PC-9 (cell line): ENCODE results near the gene TBCD. TPM values are rescaled to one million over a fixed set of nuclear protein-coding genes. Genes with fewer than 3 reads are reported as not detected.

ENCODE experiments used
- Bru-seq: library from RNA; stranded (reverse); fragments of 400-500 nt; gene quantifications from one replicate; lab custom pipeline; 2021; lab: Mats Ljungman, UMichigan
- BruChase-seq, 2 experiments: library from RNA; stranded (reverse); fragments of 400-500 nt; gene quantifications; one replicate each; lab custom pipeline; 2021; lab: Mats Ljungman, UMichigan
- BruUV-seq: library from RNA; stranded (reverse); fragments of 400-500 nt; replicated peaks from 2 replicates; lab custom pipeline; 2021; lab: Mats Ljungman, UMichigan
- CTCF ChIA-PET: fragments of 300-600 bp; sonication (Branson Sonifier 250); formaldehyde crosslinking; loops from one replicate; lab custom pipeline; 2022; ENCODE audit warnings: antibody characterized with exemption; lab: Charles Lee
- POLR2A ChIA-PET: fragments of 300-600 bp; sonication (Branson Sonifier 250); formaldehyde crosslinking; loops from one replicate; lab custom pipeline; 2022; ENCODE audit warnings: antibody characterized with exemption; ENCODE audit not compliant: unreplicated experiment; lab: Charles Lee
- DNase-seq, 2 experiments: peaks; one replicate each; pipeline versions ENCODE4 v3.0.0 to v3.0.0-alpha.2; 2015 to 2022; ENCODE audit warnings: mixed read lengths in 1 of 2
- H2AFZ ChIP-seq: fragments of 200-600 bp; sonication (generic); 2 replicates; pipeline ENCODE4 v1.8.1; 2017; ENCODE audit warnings: antibody characterized with exemption
- H3F3A ChIP-seq: fragments of 200-600 bp; sonication (generic); 2 replicates; pipeline ENCODE4 v1.8.1; 2017; ENCODE audit warnings: antibody characterized with exemption, mild to moderate bottlenecking, low read depth; ENCODE audit not compliant: insufficient read depth
- H3K27ac ChIP-seq: fragments of 200-600 bp; sonication (generic); 2 replicates; pipeline ENCODE4 v1.6.1; 2016; ENCODE audit warnings: mixed run types
- H3K27me3 ChIP-seq: fragments of 200-600 bp; sonication (generic); 2 replicates; pipeline ENCODE4 v1.6.1; 2016; ENCODE audit warnings: low read depth, mixed run types; ENCODE audit not compliant: insufficient read depth
- H3K36me3 ChIP-seq: fragments of 200-600 bp; sonication (generic); 2 replicates; pipeline ENCODE4 v1.6.1; 2016; ENCODE audit warnings: low read depth, mixed run types
- H3K4me1 ChIP-seq: fragments of 200-600 bp; sonication (generic); replicated peaks from 2 replicates; pipeline ENCODE4 v1.6.1; 2016; ENCODE audit warnings: mixed run types; ENCODE audit not compliant: insufficient read depth
- H3K4me2 ChIP-seq: fragments of 200-600 bp; sonication (generic); 2 replicates; pipeline ENCODE4 v1.6.1; 2017; ENCODE audit warnings: mixed run types
- H3K4me3 ChIP-seq: fragments of 200-600 bp; sonication (generic); 2 replicates; pipeline ENCODE4 v1.6.1; 2016; ENCODE audit warnings: mixed run types
- H3K79me2 ChIP-seq: fragments of 200-600 bp; sonication (generic); 2 replicates; pipeline ENCODE4 v1.6.1; 2017; ENCODE audit warnings: low read depth, mixed run types
- H3K9me2 ChIP-seq: fragments of 200-600 bp; sonication (generic); 2 replicates; pipeline ENCODE4 v1.8.1; 2017; ENCODE audit warnings: mild to moderate bottlenecking; ENCODE audit not compliant: insufficient read depth
- H3K9me3 ChIP-seq: fragments of 200-600 bp; sonication (generic); 2 replicates; pipeline ENCODE4 v1.8.1; 2016; ENCODE audit warnings: low read depth; ENCODE audit not compliant: insufficient read depth
- H4K20me1 ChIP-seq: fragments of 200-600 bp; sonication (generic); 2 replicates; pipeline ENCODE4 v1.8.1; 2017; ENCODE audit not compliant: insufficient read depth
- EZH2 ChIP-seq: fragments of 200-600 bp; sonication (generic); IDR thresholded peaks from 2 replicates; pipeline ENCODE4 v1.8.0; 2017; ENCODE audit warnings: antibody characterized with exemption, low read depth
- intact Hi-C: fragments of 100-400 bp; cut with micrococcal nuclease; formaldehyde crosslinking; loops from one replicate; pipeline ENCODE4 v1.10.0; 2022; ENCODE audit not compliant: unreplicated experiment
- long read RNA-seq: library from polyadenylated mRNA; stranded (forward); transcript quantifications from one replicate; pipeline ENCODE4 v2.0.0, GENCODE V29; 2022
- total RNA-seq: library from RNA; stranded (reverse); gene quantifications from 2 replicates; pipeline ENCODE4 v1.2.3, GENCODE V29; 2021
- TF ChIP-seq, protein P1 (sequence below): fragments of 200-600 bp; sonication (generic); conservative IDR thresholded peaks from 2 replicates; pipeline ENCODE4 v1.6.1; 2017; ENCODE audit warnings: mixed run types, antibody characterized with exemption, mild to moderate bottlenecking, moderate library complexity

TBCD gene
- total RNA-seq (111 and 115 TPM in 2 replicates), Bru-seq, nascent RNA (percentile 61 among the genes with signal in this experiment), BruChase-seq, experiment 1, labeled RNA remaining after a 2-hour chase (percentile 63 among the genes with signal in this experiment), BruChase-seq, experiment 2, labeled RNA remaining after a 6-hour chase (percentile 64 among the genes with signal in this experiment)
- long read RNA-seq, full-length matches to known transcripts: 7 of 21 reads
- long read RNA-seq, partial matches to known transcripts: 6 of 21 reads
- long read RNA-seq, other reads (novel, unspliced or antisense): 8 of 21 reads

- intact Hi-C loops: loop anchor here (1.0 kb wide), 1 partner anchor 103 kb away; the partner anchor contains the start of gene WDR45B
- Histone ChIP-seq H2AFZ (peak within 1 kb of the TSS; percentile 78), H3K4me3 (peak within 1 kb of the TSS; percentile 75), H3F3A (no peaks in the 10 kb centered on the region), H3K27me3 (no peaks in the 10 kb centered on the region), H4K20me1 (no peaks in the 10 kb centered on the region; the same call in 1 of the 2 replicates), H3K79me2 (0 out of 2 replicates have a peak, but pooled peaks cover 11% of the 10 kb centered on the region), H3K36me3 (no peaks in the 10 kb centered on the region), H3K9me2 (no peaks in the 10 kb centered on the region), H3K27ac (no peak within 1 kb of the TSS), H3K9me3 (no peaks in the 10 kb centered on the region), H3K4me2 (peak within 1 kb of the TSS; percentile 84), H3K4me1 (no peaks in the 10 kb centered on the region)
- TF ChIP-seq EZH2: no peak
- TF ChIP-seq, protein P1, sequence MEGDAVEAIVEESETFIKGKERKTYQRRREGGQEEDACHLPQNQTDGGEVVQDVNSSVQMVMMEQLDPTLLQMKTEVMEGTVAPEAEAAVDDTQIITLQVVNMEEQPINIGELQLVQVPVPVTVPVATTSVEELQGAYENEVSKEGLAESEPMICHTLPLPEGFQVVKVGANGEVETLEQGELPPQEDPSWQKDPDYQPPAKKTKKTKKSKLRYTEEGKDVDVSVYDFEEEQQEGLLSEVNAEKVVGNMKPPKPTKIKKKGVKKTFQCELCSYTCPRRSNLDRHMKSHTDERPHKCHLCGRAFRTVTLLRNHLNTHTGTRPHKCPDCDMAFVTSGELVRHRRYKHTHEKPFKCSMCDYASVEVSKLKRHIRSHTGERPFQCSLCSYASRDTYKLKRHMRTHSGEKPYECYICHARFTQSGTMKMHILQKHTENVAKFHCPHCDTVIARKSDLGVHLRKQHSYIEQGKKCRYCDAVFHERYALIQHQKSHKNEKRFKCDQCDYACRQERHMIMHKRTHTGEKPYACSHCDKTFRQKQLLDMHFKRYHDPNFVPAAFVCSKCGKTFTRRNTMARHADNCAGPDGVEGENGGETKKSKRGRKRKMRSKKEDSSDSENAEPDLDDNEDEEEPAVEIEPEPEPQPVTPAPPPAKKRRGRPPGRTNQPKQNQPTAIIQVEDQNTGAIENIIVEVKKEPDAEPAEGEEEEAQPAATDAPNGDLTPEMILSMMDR: no peak
- DNase-seq: peak; percentile 60 to 81
- no TSS peak for BruUV-seq
- ChIA-PET POLR2A (no interaction called here), CTCF (no interaction called here)
These were observed at the start of gene TBCD for GRCh38 chr17:82751571-82752370. Gene TBCD (plus strand): TSS chr17:82752065. CDS start chr17:82752194, 129 bp downstream.

DNA sequence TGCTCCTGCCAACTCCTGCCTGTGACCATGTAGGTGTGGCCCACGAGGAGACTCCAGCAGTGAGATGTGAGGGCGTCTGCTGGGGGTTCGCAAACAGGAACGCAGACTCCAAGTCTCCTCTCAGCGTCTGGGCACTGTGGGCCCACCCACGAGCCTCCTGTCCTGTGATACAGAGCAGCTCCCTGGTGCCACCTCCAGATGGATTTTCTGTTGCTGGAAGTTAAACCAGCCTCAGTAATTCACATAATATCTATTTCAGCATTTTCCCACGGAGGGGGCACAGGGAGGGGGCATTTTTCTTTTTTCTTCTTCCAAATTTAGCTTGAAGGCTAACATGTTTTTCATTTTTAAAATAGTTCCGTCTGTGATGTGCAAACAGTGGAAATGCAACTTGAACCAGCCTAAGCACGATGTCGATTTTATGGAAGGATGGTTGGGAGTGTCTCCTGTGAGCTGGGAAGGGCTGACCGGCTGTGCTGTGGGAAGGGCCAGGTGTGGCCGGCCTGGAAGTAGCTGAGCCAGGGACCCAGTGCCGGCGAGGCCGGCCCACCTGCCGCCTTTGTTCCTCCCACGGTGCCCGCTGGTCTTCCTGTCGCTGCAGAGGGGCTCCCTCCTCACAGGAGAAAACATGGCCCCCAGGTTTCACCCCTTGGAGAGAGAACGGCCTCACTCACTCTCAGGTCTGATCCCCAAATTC, 49.5 kb upstream of the TBCD start:
- intact Hi-C loops: no loop called here
- no peak overlapping the region for H3K27ac ChIP-seq
- no peak for TF ChIP-seq EZH2
- TF ChIP-seq, protein P1: no peak
- no peaks in the 10 kb centered on the region for H3K9me3 ChIP-seq
- no peaks in the 10 kb centered on the region for H3K27me3 ChIP-seq
- H3K4me3 ChIP-seq: no peak overlapping the region
- ChIA-PET CTCF (no interaction called here), POLR2A (interaction anchor here (0.7 kb wide), 1 partner anchor 110 kb away, joined by 4 read pairs; no protein-coding TSS in a partner anchor)
- no peak for DNase-seq
- H3F3A ChIP-seq: no peaks in the 10 kb centered on the region
- no peaks in the 10 kb centered on the region for H3K9me2 ChIP-seq
- no peak overlapping the region for H2AFZ ChIP-seq
- no peaks in the 10 kb centered on the region for H3K36me3 ChIP-seq
- H4K20me1 ChIP-seq: no peaks in the 10 kb centered on the region
- no peaks in the 10 kb centered on the region for H3K4me1 ChIP-seq
- no TSS peak for BruUV-seq
- no peaks in the 10 kb centered on the region for H3K79me2 ChIP-seq
- no peak overlapping the region for H3K4me2 ChIP-seq

DNA sequence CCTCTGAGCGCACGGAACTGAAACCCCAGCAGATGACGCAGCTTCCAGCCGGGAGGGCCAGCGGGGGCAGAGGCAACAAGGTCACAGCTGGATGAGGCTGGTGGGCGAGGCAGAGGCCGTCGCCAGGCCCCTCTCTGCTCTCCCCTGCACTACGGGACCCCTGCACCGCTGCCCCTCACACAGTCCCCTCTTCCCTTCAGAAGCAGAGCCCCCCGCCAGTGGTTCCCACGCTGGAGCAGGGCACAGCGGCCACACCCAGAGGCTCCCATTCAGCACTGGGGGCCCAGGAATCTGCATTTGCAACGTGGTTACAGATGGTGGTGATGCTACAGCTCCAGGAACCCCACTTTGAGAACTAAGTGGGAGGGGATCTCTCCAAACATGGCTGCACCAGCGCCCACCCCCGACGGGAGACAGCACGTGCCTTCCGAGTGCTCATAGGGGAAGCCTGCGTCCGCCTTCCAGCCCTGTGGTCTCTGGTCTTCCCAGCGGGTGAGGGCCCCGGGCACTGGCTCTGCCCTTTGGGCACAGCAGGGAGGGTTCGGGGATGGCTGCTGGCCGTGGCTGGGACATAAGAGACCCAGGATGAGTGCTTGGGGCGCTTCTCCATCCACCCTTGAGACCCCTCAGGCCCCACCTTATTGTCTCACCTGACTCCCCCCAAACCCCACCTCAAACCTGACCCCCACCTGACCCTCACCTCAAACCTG, 48.7 kb upstream of the TBCD start:
- no peaks in the 10 kb centered on the region for H3K27me3 ChIP-seq
- H3K79me2 ChIP-seq: no peaks in the 10 kb centered on the region
- CTCF ChIA-PET: no interaction called here
- no peak for DNase-seq
- TF ChIP-seq, protein P1: no peak
- TF ChIP-seq EZH2: no peak
- no peaks in the 10 kb centered on the region for H4K20me1 ChIP-seq
- intact Hi-C loops: no loop called here
- H3K4me3 ChIP-seq: no peak overlapping the region
- no peak overlapping the region for H3K27ac ChIP-seq
- peaks cover 3% of the 10 kb centered on the region; the same call in 1 of the 2 replicates for H3F3A ChIP-seq
- POLR2A ChIA-PET: no interaction called here
- no peaks in the 10 kb centered on the region for H3K4me1 ChIP-seq
- no peaks in the 10 kb centered on the region for H3K9me3 ChIP-seq
- H3K4me2 ChIP-seq: no peak overlapping the region
- no peak overlapping the region for H2AFZ ChIP-seq
- no peaks in the 10 kb centered on the region for H3K9me2 ChIP-seq
- no TSS peak for BruUV-seq
- H3K36me3 ChIP-seq: no peaks in the 10 kb centered on the region
